ENCODE measurements around the gene THRAP3. TPM values are rescaled to one million over a fixed set of nuclear protein-coding genes. Genes with fewer than 3 reads are reported as not detected.

The THRAP3 gene
- total and polyA plus RNA-seq, 9 of the 15 experiments (the other 6 are each of a cell fraction or from before 2014, with no cell fraction given), result 66.2 to 135 (median 113) TPM

GRCh38 chr1:36223381-36223995, 755 bp upstream of the THRAP3 start (continued):
- TF ChIP-seq ARID4B (CRISPR knock-in tag; IDR thresholded peaks at IDR 0.05) (no peak), ZNF121 (CRISPR knock-in tag; conservative IDR thresholded peaks at IDR 0.05) (no peak), CHCHD3 (CRISPR knock-in tag; IDR thresholded peaks at IDR 0.05) (0 out of 2 replicates have a peak, but pooled peaks have one; percentile 81), ATF3 (IDR thresholded peaks at IDR 0.05) (no peak), ATF3 (CRISPR knock-in tag; conservative IDR thresholded peaks at IDR 0.05) (peak; percentile 87), SNRNP70 (optimal IDR thresholded peaks at IDR 0.05; ENCODE audit: low read depth, low read length) (no peak), ZNF583 (CRISPR knock-in tag; IDR thresholded peaks at IDR 0.05) (0 out of 2 replicates have a peak, but pooled peaks have one; percentile 52), ZNF507 (tag; conservative IDR thresholded peaks at IDR 0.05) (no peak)
- TF ChIP-seq, protein P1, sequence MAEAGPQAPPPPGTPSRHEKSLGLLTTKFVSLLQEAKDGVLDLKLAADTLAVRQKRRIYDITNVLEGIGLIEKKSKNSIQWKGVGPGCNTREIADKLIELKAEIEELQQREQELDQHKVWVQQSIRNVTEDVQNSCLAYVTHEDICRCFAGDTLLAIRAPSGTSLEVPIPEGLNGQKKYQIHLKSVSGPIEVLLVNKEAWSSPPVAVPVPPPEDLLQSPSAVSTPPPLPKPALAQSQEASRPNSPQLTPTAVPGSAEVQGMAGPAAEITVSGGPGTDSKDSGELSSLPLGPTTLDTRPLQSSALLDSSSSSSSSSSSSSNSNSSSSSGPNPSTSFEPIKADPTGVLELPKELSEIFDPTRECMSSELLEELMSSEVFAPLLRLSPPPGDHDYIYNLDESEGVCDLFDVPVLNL (CRISPR knock-in tag; IDR thresholded peaks at IDR 0.05; ENCODE audit: low read depth), result no peak

All from K562 (cell line).